Adrenal gland (tissue), 5 donors: ENCODE measurements around the gene CHD9.

Source experiments
- CTCF ChIP-seq, 6 experiments: fragments of 450-650 bp in 4 of 6; fragments of 200-600 bp in 2 of 6; sonication (generic) in 1 of 6; IDR thresholded peaks; 1 replicate in 5 of 6; 2 replicates in 1 of 6; pipeline versions ENCODE4 v1.5.1 to v1.8.0; 2016 to 2021; ENCODE audit warnings: antibody characterized with exemption in 6 of 6, mild to moderate bottlenecking in 2 of 6, moderate library complexity in 1 of 6
- POLR2A ChIP-seq, 2 donors: fragments of 450-650 bp; IDR thresholded peaks; one replicate each; pipeline ENCODE4 v1.6.1; 2017; ENCODE audit warnings: antibody characterized with exemption in 2 of 2, mild to moderate bottlenecking in 2 of 2, moderate library complexity in 1 of 2
- donor health status: DM: no; HTN: no; CAD: no.

- TF ChIP-seq POLR2A (IDR thresholded peaks at IDR 0.05) (no peak), CTCF (IDR thresholded peaks at IDR 0.05) (no peak)
These were observed 80.5 kb downstream of the CHD9 start for GRCh38 chr16:53135329-53135728.
